Gastrocnemius medialis (tissue), 4 donors: Measurements from ENCODE around the gene C2orf72. TPM values are rescaled to one million over a fixed set of nuclear protein-coding genes. Genes with fewer than 3 reads are reported as not detected.

Experiments
- ATAC-seq, 2 donors: fragments of 150-250 bp; one replicate each; pipeline ENCODE4 v1.9.1; 2016
- DNase-seq, 2 donors: peaks; one replicate each; pipeline ENCODE4 v3.0.0-alpha.2; 2019
- H3K27ac ChIP-seq, 4 donors: fragments of 200-600 bp; sonication (generic); 1 replicate in 1 of 4; 2 replicates in 3 of 4; pipeline ENCODE4 v1.5.1; 2016 to 2018; ENCODE audit warnings: mild to moderate bottlenecking in 2 of 4, moderate library complexity in 1 of 4
- H3K27me3 ChIP-seq, 3 donors: fragments of 200-600 bp; sonication (generic) in 2 of 3; 1 replicate in 1 of 3; 2 replicates in 2 of 3; pipeline versions ENCODE4 v1.5.1 to v1.6.0; 2016 to 2019; ENCODE audit warnings: mild to moderate bottlenecking in 1 of 3, moderate library complexity in 1 of 3
- H3K36me3 ChIP-seq, 2 donors: fragments of 200-600 bp; sonication (generic) in 1 of 2; one replicate each; pipeline ENCODE4 v1.5.1; 2017 to 2018
- H3K4me1 ChIP-seq, 2 donors: fragments of 200-600 bp; sonication (generic) in 1 of 2; one replicate each; pipeline ENCODE4 v1.5.1; 2016 to 2017; ENCODE audit warnings: mild to moderate bottlenecking in 2 of 2
- H3K4me3 ChIP-seq, 4 donors: fragments of 200-600 bp; sonication (generic) in 3 of 4; 1 replicate in 1 of 4; 2 replicates in 3 of 4; pipeline ENCODE4 v1.5.1; 2016 to 2019; ENCODE audit warnings: mild to moderate bottlenecking in 2 of 4
- H3K9me3 ChIP-seq, 3 donors: fragments of 200-600 bp; sonication (generic) in 2 of 3; 1 replicate in 1 of 3; 2 replicates in 2 of 3; pipeline ENCODE4 v1.5.1; 2016 to 2019
- POLR2A ChIP-seq, 2 donors: fragments of 450-650 bp; IDR thresholded peaks; one replicate each; pipeline ENCODE4 v1.6.1; 2017; ENCODE audit warnings: antibody characterized with exemption in 2 of 2, mild to moderate bottlenecking in 2 of 2, moderate library complexity in 2 of 2
- in situ Hi-C, 4 donors: fragments of 200-750 bp; cut with MboI; loops; one replicate each; pipeline versions ENCODE4 v1.15.0 to v1.8.0; 2017; ENCODE audit warnings: low sequenced_read_pairs in 4 of 4
- intact Hi-C: fragments of 100-400 bp; cut with DNase I; formaldehyde crosslinking; loops from one replicate; pipeline ENCODE4 v1.15.1; 2023; ENCODE audit warnings: low total_unique reads
- total RNA-seq, 4 donors: library from RNA; depleted of rRNA; stranded (reverse); fragments of >200 nt; gene quantifications; one replicate each; pipeline versions ENCODE4 v1.1.0 to v1.2.3, GENCODE V29; 2016
- TF ChIP-seq, protein P1 (sequence below), 5 experiments: fragments of 450-650 bp in 3 of 5; fragments of 200-600 bp in 2 of 5; sonication (generic) in 2 of 5; IDR thresholded peaks in 4 of 5; conservative IDR thresholded peaks in 1 of 5; 1 replicate in 4 of 5; 2 replicates in 1 of 5; pipeline ENCODE4 v1.5.1; 2016 to 2019; ENCODE audit warnings: antibody characterized with exemption in 5 of 5, mild to moderate bottlenecking in 3 of 5, moderate library complexity in 3 of 5

Gene C2orf72
- total RNA-seq, 4 donors from 2014 or later, result 0.10 to 0.44 (median 0.15) TPM; not detected in 1

GRCh38 chr2:231041061-231041689, 3.9 kb downstream of the C2orf72 start:
- no peak for ATAC-seq
- Histone ChIP-seq H3K9me3 (no peaks in the 10 kb centered on the region), H3K4me3 (no peak overlapping the region), H3K36me3 (no peaks in the 10 kb centered on the region), H3K27me3 (peaks cover 18 to 37% (median 24%) of the 10 kb centered on the region in 3 donors), H3K27ac (no peak overlapping the region), H3K4me1 (no peaks in the 10 kb centered on the region)
- DNase-seq, result no peak
- TF ChIP-seq POLR2A (IDR thresholded peaks at IDR 0.05), result no peak
- TF ChIP-seq, protein P1, sequence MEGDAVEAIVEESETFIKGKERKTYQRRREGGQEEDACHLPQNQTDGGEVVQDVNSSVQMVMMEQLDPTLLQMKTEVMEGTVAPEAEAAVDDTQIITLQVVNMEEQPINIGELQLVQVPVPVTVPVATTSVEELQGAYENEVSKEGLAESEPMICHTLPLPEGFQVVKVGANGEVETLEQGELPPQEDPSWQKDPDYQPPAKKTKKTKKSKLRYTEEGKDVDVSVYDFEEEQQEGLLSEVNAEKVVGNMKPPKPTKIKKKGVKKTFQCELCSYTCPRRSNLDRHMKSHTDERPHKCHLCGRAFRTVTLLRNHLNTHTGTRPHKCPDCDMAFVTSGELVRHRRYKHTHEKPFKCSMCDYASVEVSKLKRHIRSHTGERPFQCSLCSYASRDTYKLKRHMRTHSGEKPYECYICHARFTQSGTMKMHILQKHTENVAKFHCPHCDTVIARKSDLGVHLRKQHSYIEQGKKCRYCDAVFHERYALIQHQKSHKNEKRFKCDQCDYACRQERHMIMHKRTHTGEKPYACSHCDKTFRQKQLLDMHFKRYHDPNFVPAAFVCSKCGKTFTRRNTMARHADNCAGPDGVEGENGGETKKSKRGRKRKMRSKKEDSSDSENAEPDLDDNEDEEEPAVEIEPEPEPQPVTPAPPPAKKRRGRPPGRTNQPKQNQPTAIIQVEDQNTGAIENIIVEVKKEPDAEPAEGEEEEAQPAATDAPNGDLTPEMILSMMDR (IDR thresholded peaks at IDR 0.05 in 4 of 5, conservative IDR thresholded peaks at IDR 0.05 in 1 of 5), result no peak
- in situ Hi-C loops (no loop called here), intact Hi-C loops (no loop called here)

- intact Hi-C loops (no loop called here), in situ Hi-C loops (no loop called here)
- peaks cover 7 to 19% (median 7%) of the 10 kb centered on the region in 3 donors for H3K27me3 ChIP-seq
Observed at GRCh38 chr2:231043796-231044195, 6.5 kb downstream of the C2orf72 start.

GRCh38 chr2:231046916-231047273, 9.6 kb downstream of the C2orf72 start:
- intact Hi-C loops (no loop called here), in situ Hi-C loops (no loop called here)
- H3K4me1 ChIP-seq, result no peaks in the 10 kb centered on the region
- DNase-seq (no peak), ATAC-seq (no peak)
- no peaks in the 10 kb centered on the region for H3K36me3 ChIP-seq
- H3K27me3 ChIP-seq, result peaks cover 0 to under 1% (median 0%) of the 10 kb centered on the region in 3 donors
- no peak overlapping the region for H3K27ac ChIP-seq
- TF ChIP-seq, protein P1 (IDR thresholded peaks at IDR 0.05 in 4 of 5, conservative IDR thresholded peaks at IDR 0.05 in 1 of 5), result no peak
- no peak for TF ChIP-seq POLR2A (IDR thresholded peaks at IDR 0.05)
- no peak overlapping the region for H3K4me3 ChIP-seq
- H3K9me3 ChIP-seq, result no peaks in the 10 kb centered on the region

More at GRCh38 chr2:231043796-231044195, 6.5 kb downstream of the C2orf72 start:
- Histone ChIP-seq H3K9me3 (no peaks in the 10 kb centered on the region), H3K27ac (no peak overlapping the region), H3K4me1 (no peaks in the 10 kb centered on the region), H3K36me3 (no peaks in the 10 kb centered on the region), H3K4me3 (no peak overlapping the region)
- ATAC-seq (no peak), DNase-seq (no peak)
- TF ChIP-seq POLR2A (IDR thresholded peaks at IDR 0.05), result no peak
- TF ChIP-seq, protein P1 (IDR thresholded peaks at IDR 0.05 in 4 of 5, conservative IDR thresholded peaks at IDR 0.05 in 1 of 5), result no peak

DNA sequence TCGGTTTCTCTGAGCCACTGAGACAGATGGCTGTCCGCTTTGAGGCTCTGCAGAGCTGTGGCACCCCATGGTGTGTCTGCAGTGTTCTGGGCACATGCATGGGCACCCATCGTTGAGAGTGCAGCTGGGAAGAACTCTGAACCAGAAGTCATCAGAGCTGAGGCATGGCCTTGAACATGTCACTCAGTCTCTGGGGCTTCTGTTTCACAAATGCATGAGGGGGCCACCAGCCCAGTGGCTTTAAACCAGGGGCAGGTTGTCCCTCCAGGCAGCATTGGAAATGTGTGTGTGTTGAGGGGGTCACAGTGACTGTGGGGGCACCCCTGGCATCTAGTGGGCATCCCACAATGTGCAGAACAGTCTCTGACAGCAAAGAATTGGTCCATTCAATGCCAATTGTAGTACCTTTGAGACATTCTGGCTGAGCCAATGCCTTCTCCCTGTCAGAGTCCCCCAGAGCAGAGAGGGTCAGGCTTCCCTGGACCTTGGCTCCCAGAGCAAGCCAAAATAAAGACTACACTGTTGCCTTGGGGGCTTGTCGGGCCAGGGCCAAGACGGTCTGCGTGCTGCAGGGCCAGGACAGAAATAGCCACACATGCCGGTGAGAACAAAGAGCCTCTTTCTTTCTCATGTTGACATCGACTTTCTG, 10.1 kb downstream of the C2orf72 start:
- in situ Hi-C loops (no loop called here), intact Hi-C loops (no loop called here)
- Histone ChIP-seq H3K27ac (no peak overlapping the region), H3K9me3 (no peaks in the 10 kb centered on the region), H3K36me3 (no peaks in the 10 kb centered on the region), H3K27me3 (no peaks in the 10 kb centered on the region), H3K4me1 (peaks cover 0 to 2% of the 10 kb centered on the region in 2 donors), H3K4me3 (no peak overlapping the region)
- DNase-seq (no peak), ATAC-seq (no peak)
- TF ChIP-seq, protein P1 (IDR thresholded peaks at IDR 0.05 in 4 of 5, conservative IDR thresholded peaks at IDR 0.05 in 1 of 5), result no peak
- TF ChIP-seq POLR2A (IDR thresholded peaks at IDR 0.05), result no peak
